HCT116 (cell line): ENCODE results near the gene TSSK6.

ENCODE experiments used
- CEBPB ChIP-seq: IDR thresholded peaks from 2 replicates; pipeline ENCODE4 v1.6.1; 2012; ENCODE audit warnings: low read depth
- EZH2phosphoT487 ChIP-seq: fragments of 200-600 bp; IDR thresholded peaks from 2 replicates; pipeline ENCODE4 v1.6.1; 2018; ENCODE audit warnings: antibody characterized with exemption, borderline replicate concordance
- POLR2A ChIP-seq: IDR thresholded peaks from 2 replicates; pipeline ENCODE4 v1.7.0; 2011; ENCODE audit warnings: borderline replicate concordance; ENCODE audit not compliant: insufficient read depth, insufficient read length; ENCODE audit errors: extremely low read depth
- POLR2AphosphoS5 ChIP-seq: IDR thresholded peaks from 2 replicates; pipeline ENCODE4 v1.6.1; 2011; ENCODE audit warnings: mild to moderate bottlenecking, low read depth, low read length, moderate library complexity
- REST ChIP-seq: IDR thresholded peaks from 2 replicates; pipeline ENCODE4 v1.6.1; 2012; ENCODE audit warnings: low read depth
- SIN3A ChIP-seq: IDR thresholded peaks from 2 replicates; pipeline ENCODE4 v1.6.1; 2012; ENCODE audit warnings: low read depth
- TCF7L2 ChIP-seq: IDR thresholded peaks from 2 replicates; pipeline ENCODE4 v1.7.0; 2011; ENCODE audit warnings: borderline replicate concordance, inconsistent platforms; ENCODE audit not compliant: insufficient read depth, insufficient read length; ENCODE audit errors: extremely low read depth
- ZNF274 ChIP-seq: fragments of 200-500 bp; sonication (Bioruptor generic); IDR thresholded peaks from 2 replicates; pipeline ENCODE4 v1.6.1; 2014; ENCODE audit warnings: mild to moderate bottlenecking, low read depth, low read length, inconsistent platforms
- TF ChIP-seq, protein P1 (sequence below), 3 experiments: fragments of 200-600 bp in 1 of 3; sonication (generic) in 1 of 3; IDR thresholded peaks in 2 of 3; conservative IDR thresholded peaks in 1 of 3; 2 replicates each; pipeline ENCODE4 v1.5.1; 2012 to 2017; ENCODE audit warnings: low read depth in 2 of 3, low read length in 2 of 3, antibody characterized with exemption in 1 of 3, borderline replicate concordance in 1 of 3, control low read depth in 1 of 3, mild to moderate bottlenecking in 1 of 3, mixed read lengths in 1 of 3, mixed run types in 1 of 3, moderate library complexity in 1 of 3; ENCODE audit not compliant: insufficient read depth in 1 of 3

GRCh38 chr19:19535311-19536191, 20.2 kb upstream of the TSSK6 start:
- TF ChIP-seq CEBPB (no peak), TCF7L2 (no peak), POLR2A (no peak), EZH2phosphoT487 (no peak), REST (no peak), ZNF274 (no peak), POLR2AphosphoS5 (no peak), SIN3A (no peak)
- TF ChIP-seq, protein P1, sequence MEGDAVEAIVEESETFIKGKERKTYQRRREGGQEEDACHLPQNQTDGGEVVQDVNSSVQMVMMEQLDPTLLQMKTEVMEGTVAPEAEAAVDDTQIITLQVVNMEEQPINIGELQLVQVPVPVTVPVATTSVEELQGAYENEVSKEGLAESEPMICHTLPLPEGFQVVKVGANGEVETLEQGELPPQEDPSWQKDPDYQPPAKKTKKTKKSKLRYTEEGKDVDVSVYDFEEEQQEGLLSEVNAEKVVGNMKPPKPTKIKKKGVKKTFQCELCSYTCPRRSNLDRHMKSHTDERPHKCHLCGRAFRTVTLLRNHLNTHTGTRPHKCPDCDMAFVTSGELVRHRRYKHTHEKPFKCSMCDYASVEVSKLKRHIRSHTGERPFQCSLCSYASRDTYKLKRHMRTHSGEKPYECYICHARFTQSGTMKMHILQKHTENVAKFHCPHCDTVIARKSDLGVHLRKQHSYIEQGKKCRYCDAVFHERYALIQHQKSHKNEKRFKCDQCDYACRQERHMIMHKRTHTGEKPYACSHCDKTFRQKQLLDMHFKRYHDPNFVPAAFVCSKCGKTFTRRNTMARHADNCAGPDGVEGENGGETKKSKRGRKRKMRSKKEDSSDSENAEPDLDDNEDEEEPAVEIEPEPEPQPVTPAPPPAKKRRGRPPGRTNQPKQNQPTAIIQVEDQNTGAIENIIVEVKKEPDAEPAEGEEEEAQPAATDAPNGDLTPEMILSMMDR (IDR thresholded peaks at IDR 0.05 in 2 of 3, conservative IDR thresholded peaks at IDR 0.05 in 1 of 3; ENCODE audit: borderline replicate concordance in 1 of 3, insufficient read depth in 1 of 3, low read depth in 2 of 3, low read length in 2 of 3) = no peak
